HL-60 (cell line): ENCODE data around the gene KDM3B.

Experiments used
- DNase-seq, 2 experiments: peaks; one replicate each; pipeline ENCODE4 v3.0.0-alpha.2; 2010 to 2020; ENCODE audit warnings: low read depth in 1 of 2, low spot score in 1 of 2
- H3K27ac ChIP-seq: fragments of 250-450 bp; sonication (Bioruptor Pico); replicated peaks from 2 replicates; pipeline ENCODE4 v1.5.1; 2020; ENCODE audit warnings: mild to moderate bottlenecking, moderate library complexity
- H3K27me3 ChIP-seq: fragments of 250-450 bp; sonication (Bioruptor Pico); 2 replicates; pipeline ENCODE4 v1.5.1; 2021; ENCODE audit warnings: mild to moderate bottlenecking, moderate library complexity; ENCODE audit not compliant: insufficient read depth, poor library complexity, severe bottlenecking
- H3K4me3 ChIP-seq: replicated peaks from 2 replicates; pipeline ENCODE4 v1.5.1; 2011; ENCODE audit warnings: mild to moderate bottlenecking, control low read depth, low read length; ENCODE audit not compliant: insufficient read depth
- GABPA ChIP-seq: IDR thresholded peaks from 2 replicates; pipeline ENCODE4 v1.6.1; 2012; ENCODE audit warnings: low read depth
- POLR2AphosphoS5 ChIP-seq: IDR thresholded peaks from 2 replicates; pipeline ENCODE4 v1.6.1; 2012; ENCODE audit warnings: low read depth
- REST ChIP-seq: IDR thresholded peaks from 2 replicates; pipeline ENCODE4 v1.6.1; 2012; ENCODE audit warnings: low read depth; ENCODE audit not compliant: insufficient replicate concordance
- SPI1 ChIP-seq: IDR thresholded peaks from 2 replicates; pipeline ENCODE4 v1.6.1; 2012; ENCODE audit warnings: low read depth, mild to moderate bottlenecking, borderline replicate concordance
- TF ChIP-seq, protein P1 (sequence below): IDR thresholded peaks from one replicate; pipeline ENCODE4 v1.5.1; 2011; ENCODE audit warnings: low read length, control low read depth, inconsistent platforms; ENCODE audit not compliant: insufficient read depth

The KDM3B gene

GRCh38 chr5:138441221-138441620 is 88.7 kb downstream of the KDM3B start:
- TF ChIP-seq POLR2AphosphoS5 (no peak), GABPA (no peak), REST (no peak), SPI1 (no peak)
- TF ChIP-seq, protein P1, sequence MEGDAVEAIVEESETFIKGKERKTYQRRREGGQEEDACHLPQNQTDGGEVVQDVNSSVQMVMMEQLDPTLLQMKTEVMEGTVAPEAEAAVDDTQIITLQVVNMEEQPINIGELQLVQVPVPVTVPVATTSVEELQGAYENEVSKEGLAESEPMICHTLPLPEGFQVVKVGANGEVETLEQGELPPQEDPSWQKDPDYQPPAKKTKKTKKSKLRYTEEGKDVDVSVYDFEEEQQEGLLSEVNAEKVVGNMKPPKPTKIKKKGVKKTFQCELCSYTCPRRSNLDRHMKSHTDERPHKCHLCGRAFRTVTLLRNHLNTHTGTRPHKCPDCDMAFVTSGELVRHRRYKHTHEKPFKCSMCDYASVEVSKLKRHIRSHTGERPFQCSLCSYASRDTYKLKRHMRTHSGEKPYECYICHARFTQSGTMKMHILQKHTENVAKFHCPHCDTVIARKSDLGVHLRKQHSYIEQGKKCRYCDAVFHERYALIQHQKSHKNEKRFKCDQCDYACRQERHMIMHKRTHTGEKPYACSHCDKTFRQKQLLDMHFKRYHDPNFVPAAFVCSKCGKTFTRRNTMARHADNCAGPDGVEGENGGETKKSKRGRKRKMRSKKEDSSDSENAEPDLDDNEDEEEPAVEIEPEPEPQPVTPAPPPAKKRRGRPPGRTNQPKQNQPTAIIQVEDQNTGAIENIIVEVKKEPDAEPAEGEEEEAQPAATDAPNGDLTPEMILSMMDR, result no peak
- DNase-seq, result no peak
- Histone ChIP-seq H3K27me3 (no peaks in the 10 kb centered on the region), H3K27ac (no peak overlapping the region), H3K4me3 (no peak overlapping the region)

DNA sequence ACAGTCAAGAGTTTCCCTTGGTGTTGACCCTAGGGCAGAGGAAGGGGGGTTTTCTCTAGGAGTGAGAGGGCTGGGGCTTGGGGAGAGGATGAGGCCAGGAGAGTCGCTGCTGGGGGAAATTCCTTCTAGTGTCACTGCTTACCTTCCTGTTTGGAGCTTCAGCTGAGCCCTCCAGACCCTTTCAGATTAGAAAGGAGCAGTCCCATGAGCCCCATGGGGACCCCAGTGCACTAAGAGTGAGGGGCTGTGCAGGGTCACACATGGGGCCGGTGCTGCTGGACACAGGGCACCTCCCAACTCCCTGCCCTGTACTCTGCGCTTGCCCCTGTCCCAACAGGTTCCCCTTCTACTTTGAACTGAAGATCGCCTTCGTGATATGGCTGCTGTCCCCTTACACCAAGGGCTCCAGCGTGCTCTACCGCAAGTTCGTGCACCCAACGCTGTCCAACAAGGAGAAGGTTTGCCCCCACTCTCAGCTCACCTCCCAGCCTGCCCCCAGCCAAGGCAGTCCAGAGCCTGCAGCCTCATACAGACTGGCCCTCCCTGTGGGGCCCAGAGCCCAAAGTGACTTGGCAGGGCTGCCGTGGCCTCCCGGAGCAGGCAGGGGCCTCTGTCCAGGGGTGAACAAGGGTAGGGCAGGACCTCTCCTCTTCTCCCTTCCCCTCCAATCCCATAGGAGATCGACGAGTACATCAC is 91.7 kb downstream of the KDM3B start:
- no peak for DNase-seq
- no peak for TF ChIP-seq REST
- TF ChIP-seq, protein P1, result no peak
- TF ChIP-seq GABPA, result no peak
- no peak for TF ChIP-seq SPI1
- no peak for TF ChIP-seq POLR2AphosphoS5

GRCh38 chr5:138444774-138445546 is 92.5 kb downstream of the KDM3B start:
- Histone ChIP-seq H3K4me3 (no peak overlapping the region), H3K27ac (no peak overlapping the region), H3K27me3 (no peaks in the 10 kb centered on the region)
- DNase-seq, result no peak
- TF ChIP-seq REST (no peak), SPI1 (no peak), GABPA (no peak), POLR2AphosphoS5 (no peak)
- TF ChIP-seq, protein P1, result no peak

More for the DNA sequence above, 91.7 kb downstream of the KDM3B start:
- Histone ChIP-seq H3K27ac (no peak overlapping the region), H3K4me3 (no peak overlapping the region), H3K27me3 (no peaks in the 10 kb centered on the region)
